ENCODE measurements around the gene AP1G1. TPM values are rescaled to one million over a fixed set of nuclear protein-coding genes. Genes with fewer than 3 reads are reported as not detected.
A peak's percentile ranks its signal among the peaks of the same experiment; 100 is the strongest.

The AP1G1 gene
- total RNA-seq, 1 donor from 2014 or later, result 72.7 TPM

DNA sequence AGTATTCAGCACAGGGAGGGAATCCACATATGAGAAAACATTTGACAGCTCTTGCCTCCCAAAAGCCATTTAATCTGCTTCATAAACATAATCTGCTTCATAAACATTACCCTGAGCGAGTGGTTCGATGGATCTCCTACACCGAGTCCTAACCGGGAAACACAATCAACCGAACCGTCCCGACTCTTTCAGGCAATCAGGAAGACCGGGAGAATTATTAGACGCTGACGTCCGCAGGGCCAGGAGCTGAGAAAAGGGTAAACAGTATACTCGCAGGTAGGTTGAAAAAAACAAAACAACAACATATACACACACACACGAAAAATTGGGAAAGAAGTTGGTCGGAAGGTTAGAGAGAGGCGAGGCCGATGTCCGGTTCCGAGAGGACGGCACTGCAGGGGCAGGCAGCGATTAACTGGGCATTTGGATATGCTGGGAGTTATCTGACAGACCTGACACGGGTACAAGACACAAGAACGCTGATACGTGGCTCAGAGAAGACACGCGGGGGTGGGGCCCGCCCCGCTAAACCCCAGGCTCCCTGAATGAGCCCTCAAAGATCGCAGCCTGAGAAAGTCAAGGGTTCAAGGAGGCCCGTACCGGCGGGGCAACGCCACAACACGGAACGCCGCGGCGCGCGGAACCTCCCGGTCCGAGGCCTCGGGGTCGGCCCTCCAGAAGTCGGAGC, 585 bp downstream of the AP1G1 start:
- no peak for TF ChIP-seq CTCF (IDR thresholded peaks at IDR 0.05)
- DNase-seq (ENCODE audit: extremely low spot score, unreplicated experiment), result peak; percentile 48
- peak overlapping the region; percentile 100 for H3K27ac Mint-ChIP-seq (ENCODE audit: unreplicated experiment)
- H3K4me1 Mint-ChIP-seq (ENCODE audit: unreplicated experiment), result peaks cover 22% of the 10 kb centered on the region
- no peaks in the 10 kb centered on the region for H3K9me3 Mint-ChIP-seq (ENCODE audit: unreplicated experiment)
- H3K36me3 Mint-ChIP-seq (ENCODE audit: unreplicated experiment), result peaks cover 4% of the 10 kb centered on the region
- no peaks in the 10 kb centered on the region for H3K27me3 Mint-ChIP-seq (ENCODE audit: unreplicated experiment)
- peak overlapping the region; percentile 93 for H3K4me3 Mint-ChIP-seq (ENCODE audit: unreplicated experiment)

- Mint-ChIP-seq H3K4me1 (ENCODE audit: unreplicated experiment) (peaks cover 18% of the 10 kb centered on the region), H3K27me3 (ENCODE audit: unreplicated experiment) (no peaks in the 10 kb centered on the region), H3K27ac (ENCODE audit: unreplicated experiment) (no peak overlapping the region), H3K9me3 (ENCODE audit: unreplicated experiment) (no peaks in the 10 kb centered on the region), H3K36me3 (ENCODE audit: unreplicated experiment) (peaks cover 10% of the 10 kb centered on the region), H3K4me3 (ENCODE audit: unreplicated experiment) (no peak overlapping the region)
- DNase-seq (ENCODE audit: extremely low spot score, unreplicated experiment), result no peak
- no peak for TF ChIP-seq CTCF (IDR thresholded peaks at IDR 0.05)
Observed at GRCh38 chr16:71803305-71803690, 5.3 kb downstream of the AP1G1 start.

DNA sequence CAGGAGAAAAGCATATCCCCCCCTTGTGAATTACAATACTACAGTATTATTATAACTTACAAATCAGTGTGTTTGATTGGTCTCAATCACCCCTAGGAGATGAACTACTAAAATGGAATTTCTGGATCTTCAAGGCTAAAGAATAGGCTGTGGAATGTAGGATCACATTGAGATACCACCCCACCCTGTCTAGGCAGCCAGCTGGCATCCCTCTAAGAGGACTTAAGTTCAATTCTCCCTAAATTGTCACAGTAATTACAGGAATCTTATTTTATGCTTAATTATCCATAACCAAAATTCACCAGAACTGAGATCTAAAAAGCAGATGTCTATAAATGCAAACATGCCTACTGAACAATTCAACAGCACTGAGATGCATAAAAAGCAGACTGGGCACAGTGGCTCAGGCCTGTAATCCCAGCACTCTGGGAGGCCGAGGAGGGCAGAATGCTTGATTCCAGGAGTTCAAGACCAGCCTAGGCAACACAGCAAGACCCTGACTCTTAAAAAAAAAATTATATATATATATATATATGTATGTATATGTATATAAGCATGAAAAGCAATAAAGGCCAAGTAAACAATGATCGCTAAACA, 12.0 kb downstream of the AP1G1 start:
- H3K9me3 Mint-ChIP-seq (ENCODE audit: unreplicated experiment), result no peaks in the 10 kb centered on the region
- no peak overlapping the region for H3K27ac Mint-ChIP-seq (ENCODE audit: unreplicated experiment)
- TF ChIP-seq CTCF (IDR thresholded peaks at IDR 0.05), result no peak
- H3K27me3 Mint-ChIP-seq (ENCODE audit: unreplicated experiment), result no peaks in the 10 kb centered on the region
- peaks cover 20% of the 10 kb centered on the region for H3K4me1 Mint-ChIP-seq (ENCODE audit: unreplicated experiment)
- peaks cover 8% of the 10 kb centered on the region for H3K36me3 Mint-ChIP-seq (ENCODE audit: unreplicated experiment)
- peak; percentile 57 for DNase-seq (ENCODE audit: extremely low spot score, unreplicated experiment)
- no peak overlapping the region for H3K4me3 Mint-ChIP-seq (ENCODE audit: unreplicated experiment)

DNA sequence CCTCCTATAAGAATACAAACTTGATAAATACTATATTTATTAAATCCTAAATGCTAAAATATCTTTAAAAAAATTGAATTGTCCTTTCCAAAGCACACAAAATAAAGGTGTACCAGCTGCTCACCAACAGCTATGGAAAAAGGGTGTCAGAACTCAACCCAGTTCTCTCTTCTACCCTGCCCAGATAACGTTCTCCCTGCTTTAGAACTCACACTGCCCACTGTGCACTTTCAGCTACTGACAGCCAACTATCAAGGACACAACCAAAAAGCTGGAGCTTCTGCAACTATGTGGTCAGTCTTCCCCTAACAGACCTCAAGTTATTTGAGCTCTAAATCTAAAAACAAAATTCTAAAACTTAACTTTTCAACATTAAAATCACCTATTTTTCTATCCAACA, 13.7 kb downstream of the AP1G1 start:
- no peaks in the 10 kb centered on the region for H3K9me3 Mint-ChIP-seq (ENCODE audit: unreplicated experiment)
- H3K27me3 Mint-ChIP-seq (ENCODE audit: unreplicated experiment), result no peaks in the 10 kb centered on the region

More for the DNA sequence above, 13.7 kb downstream of the AP1G1 start:
- peak; percentile 23 for DNase-seq (ENCODE audit: extremely low spot score, unreplicated experiment)
- peaks cover 5% of the 10 kb centered on the region for H3K36me3 Mint-ChIP-seq (ENCODE audit: unreplicated experiment)
- no peak overlapping the region for H3K4me3 Mint-ChIP-seq (ENCODE audit: unreplicated experiment)
- H3K27ac Mint-ChIP-seq (ENCODE audit: unreplicated experiment), result no peak overlapping the region
- peaks cover 29% of the 10 kb centered on the region for H3K4me1 Mint-ChIP-seq (ENCODE audit: unreplicated experiment)
- TF ChIP-seq CTCF (IDR thresholded peaks at IDR 0.05), result no peak
